ENCODE data around the gene TRAPPC3. TPM values are rescaled to one million over a fixed set of nuclear protein-coding genes. Genes with fewer than 3 reads are reported as not detected.
A peak's percentile ranks its signal among the peaks of the same experiment; 100 is the strongest.

TRAPPC3 gene
- total RNA-seq, 4 donors from 2014 or later, result 76.3 to 104 (median 83.2) TPM

- TF ChIP-seq, protein P1, sequence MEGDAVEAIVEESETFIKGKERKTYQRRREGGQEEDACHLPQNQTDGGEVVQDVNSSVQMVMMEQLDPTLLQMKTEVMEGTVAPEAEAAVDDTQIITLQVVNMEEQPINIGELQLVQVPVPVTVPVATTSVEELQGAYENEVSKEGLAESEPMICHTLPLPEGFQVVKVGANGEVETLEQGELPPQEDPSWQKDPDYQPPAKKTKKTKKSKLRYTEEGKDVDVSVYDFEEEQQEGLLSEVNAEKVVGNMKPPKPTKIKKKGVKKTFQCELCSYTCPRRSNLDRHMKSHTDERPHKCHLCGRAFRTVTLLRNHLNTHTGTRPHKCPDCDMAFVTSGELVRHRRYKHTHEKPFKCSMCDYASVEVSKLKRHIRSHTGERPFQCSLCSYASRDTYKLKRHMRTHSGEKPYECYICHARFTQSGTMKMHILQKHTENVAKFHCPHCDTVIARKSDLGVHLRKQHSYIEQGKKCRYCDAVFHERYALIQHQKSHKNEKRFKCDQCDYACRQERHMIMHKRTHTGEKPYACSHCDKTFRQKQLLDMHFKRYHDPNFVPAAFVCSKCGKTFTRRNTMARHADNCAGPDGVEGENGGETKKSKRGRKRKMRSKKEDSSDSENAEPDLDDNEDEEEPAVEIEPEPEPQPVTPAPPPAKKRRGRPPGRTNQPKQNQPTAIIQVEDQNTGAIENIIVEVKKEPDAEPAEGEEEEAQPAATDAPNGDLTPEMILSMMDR (IDR thresholded peaks at IDR 0.05), result no peak
- ATAC-seq (ENCODE audit: low FRiP score) (no peak), DNase-seq (ENCODE audit: low spot score) (no peak)
Observed at GRCh38 chr1:36132029-36132428, 17.3 kb downstream of the TRAPPC3 start.

- no peak for DNase-seq (ENCODE audit: low spot score)
- TF ChIP-seq, protein P1 (IDR thresholded peaks at IDR 0.05), result no peak
Observed at GRCh38 chr1:36128905-36129206, 20.4 kb downstream of the TRAPPC3 start.

DNA sequence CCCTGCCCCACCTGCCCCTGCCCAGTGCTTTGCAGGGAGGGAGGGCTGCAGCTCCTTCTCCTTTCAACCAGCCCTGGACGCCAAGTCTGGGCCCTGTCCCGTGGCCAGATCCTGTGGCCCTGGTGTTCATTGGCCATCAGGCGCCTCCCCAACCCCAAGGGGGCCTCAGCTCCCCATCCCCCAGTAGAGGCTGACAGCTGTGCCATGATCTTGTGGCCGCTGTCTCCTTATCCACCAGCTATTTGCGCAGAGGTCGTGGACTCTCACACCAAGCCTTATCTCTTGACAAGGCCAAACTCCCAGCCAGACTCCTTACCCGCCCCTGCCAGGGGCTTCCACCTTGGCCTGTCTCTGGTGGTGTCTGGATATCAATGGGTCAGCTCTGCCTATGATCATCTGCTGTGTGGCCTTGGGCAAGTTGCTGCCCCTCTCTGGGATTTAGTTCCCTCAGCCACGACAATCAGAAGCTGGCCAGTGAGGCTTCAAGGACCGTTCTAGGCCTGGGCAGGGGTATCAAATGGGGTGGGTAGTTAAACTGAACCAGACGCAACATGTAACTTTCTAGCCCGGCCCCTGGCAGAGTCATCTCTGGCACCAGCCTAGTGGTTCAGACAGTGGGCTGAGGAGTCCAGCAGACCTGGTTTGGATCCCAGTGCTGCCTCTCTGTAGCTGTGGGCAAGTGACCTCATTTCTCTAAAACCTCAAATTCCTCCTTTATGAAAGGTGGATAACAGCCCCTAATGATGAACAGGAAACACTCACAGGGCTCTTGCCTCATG is 21.0 kb downstream of the TRAPPC3 start:
- DNase-seq (ENCODE audit: low spot score), result no peak
- ATAC-seq (ENCODE audit: low FRiP score), result no peak
- TF ChIP-seq, protein P1 (IDR thresholded peaks at IDR 0.05), result no peak

More at GRCh38 chr1:36128905-36129206, 20.4 kb downstream of the TRAPPC3 start:
- no peak for ATAC-seq (ENCODE audit: low FRiP score)

GRCh38 chr1:36126797-36127500 is 22.3 kb downstream of the TRAPPC3 start:
- ATAC-seq (ENCODE audit: low FRiP score) (no peak), DNase-seq (ENCODE audit: low spot score) (no peak)
- TF ChIP-seq, protein P1 (IDR thresholded peaks at IDR 0.05), result no peak

DNA sequence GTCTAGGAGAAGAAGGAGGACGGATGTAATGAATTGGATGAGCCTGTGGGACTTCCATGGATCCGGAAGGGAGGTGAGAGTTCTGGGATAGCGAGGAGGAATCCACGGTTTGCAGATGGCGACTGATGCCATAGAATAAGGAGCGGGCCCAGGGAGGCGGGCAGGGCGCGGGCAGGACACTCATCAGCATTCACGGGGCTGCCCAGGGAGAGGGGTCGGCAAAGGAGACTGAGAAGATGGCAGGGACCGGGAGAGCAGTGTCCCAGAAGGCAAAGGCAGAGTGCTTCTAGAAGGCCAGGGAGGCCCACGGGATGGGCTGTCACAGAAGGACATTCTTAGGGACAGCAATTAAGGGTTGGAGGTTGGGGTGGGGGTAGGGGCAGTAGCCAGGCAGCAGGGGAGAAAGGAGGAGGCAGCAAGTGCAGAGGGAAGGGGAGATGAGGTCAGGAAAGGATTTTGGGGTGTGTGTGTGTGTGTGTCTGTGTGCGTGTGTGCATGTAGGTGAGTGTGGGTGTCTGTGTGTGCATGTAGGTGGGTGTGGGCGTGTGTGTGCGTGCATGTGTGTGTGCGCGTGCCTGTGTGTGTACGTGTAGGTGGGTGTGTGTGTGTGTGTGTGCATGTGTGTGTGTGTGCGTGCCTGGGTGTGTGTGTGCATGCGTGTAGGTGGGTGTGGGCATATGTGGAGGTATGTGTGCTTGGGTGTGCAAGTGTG is 23.1 kb downstream of the TRAPPC3 start:
- no peak for ATAC-seq (ENCODE audit: low FRiP score)
- TF ChIP-seq, protein P1 (IDR thresholded peaks at IDR 0.05), result no peak
- no peak for DNase-seq (ENCODE audit: low spot score)

DNA sequence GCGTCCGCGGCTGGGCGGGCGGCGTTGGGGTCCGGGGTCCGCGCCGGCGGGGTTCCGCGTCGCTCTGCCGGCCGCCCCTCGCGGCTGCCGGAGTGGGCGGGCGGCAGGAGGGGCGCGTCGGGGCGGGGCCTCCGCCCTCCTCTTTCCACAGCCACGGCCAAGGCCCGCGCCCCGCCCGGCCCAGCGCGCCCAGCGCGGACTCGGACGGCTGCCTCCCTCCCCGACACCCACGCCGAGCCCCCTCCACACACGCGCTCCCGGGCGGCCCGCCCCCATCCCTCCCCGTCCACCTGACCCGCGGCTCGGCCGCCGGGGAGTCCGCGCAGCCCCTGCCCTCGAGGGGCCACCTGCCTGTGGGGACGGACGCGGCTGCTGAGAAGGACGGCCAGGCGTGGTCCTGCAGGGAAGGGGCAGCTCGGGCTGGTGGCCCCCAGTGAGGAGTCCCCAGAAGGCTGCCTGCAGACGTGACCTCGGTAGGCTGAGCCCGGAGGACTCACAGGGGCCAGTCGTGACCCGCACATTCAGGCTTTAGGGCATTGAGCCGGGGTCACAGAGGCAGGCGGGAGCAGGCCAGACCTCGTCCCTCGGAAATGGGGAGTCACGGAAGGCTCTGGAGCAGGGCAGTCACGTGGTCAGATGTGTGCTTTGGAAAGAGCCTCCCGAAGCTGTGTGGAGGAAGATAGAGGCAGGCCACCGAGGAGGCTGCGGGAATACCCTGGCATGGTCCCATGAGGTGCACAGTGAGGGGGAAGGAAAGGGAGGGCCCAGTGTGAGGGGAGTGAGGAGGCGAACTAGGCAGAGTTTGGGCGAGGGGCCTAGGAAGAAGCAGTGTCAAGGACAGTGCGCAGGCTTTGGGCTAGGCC is 23.9 kb downstream of the TRAPPC3 start, which contains the start of gene COL8A2:
TSS of gene COL8A2 (minus strand) at position 94 of the 863 bp plus-strand sequence. CDS start 24,980 bp downstream, outside the sequence.
- DNase-seq (ENCODE audit: low spot score), result no peak
- ATAC-seq (ENCODE audit: low FRiP score), result peak; percentile 70

More for the DNA sequence above, 23.9 kb downstream of the TRAPPC3 start, which contains the start of gene COL8A2:
- TF ChIP-seq, protein P1 (IDR thresholded peaks at IDR 0.05), result no peak
